H1 (cell line): ENCODE results near the gene CDC42EP5. TPM values are rescaled to one million over a fixed set of nuclear protein-coding genes. Genes with fewer than 3 reads are reported as not detected.

Source experiments
- ATF3 ChIP-seq: IDR thresholded peaks from 2 replicates; pipeline ENCODE4 v1.6.1; 2011; ENCODE audit warnings: low read depth, mild to moderate bottlenecking, low read length; ENCODE audit not compliant: insufficient read depth
- BACH1 ChIP-seq: IDR thresholded peaks from 2 replicates; pipeline ENCODE4 v1.6.1; 2012; ENCODE audit warnings: low read length, improper control_type of control experiment
- CBX8 ChIP-seq: fragments of 300-800, 300-1000 bp; sonication (generic); IDR thresholded peaks from 2 replicates; pipeline ENCODE4 v1.7.1; 2016; ENCODE audit warnings: low read depth, low read length, borderline replicate concordance
- CHD2 ChIP-seq: IDR thresholded peaks from 2 replicates; pipeline ENCODE4 v1.6.1; 2012; ENCODE audit warnings: low read length, improper control_type of control experiment
- CREB1 ChIP-seq: IDR thresholded peaks from 2 replicates; pipeline ENCODE4 v1.6.1; 2012; ENCODE audit warnings: inconsistent platforms
- GABPA ChIP-seq: IDR thresholded peaks from 2 replicates; pipeline ENCODE4 v1.6.1; 2011; ENCODE audit warnings: mild to moderate bottlenecking, low read length, moderate library complexity, borderline replicate concordance; ENCODE audit not compliant: insufficient read depth
- HDAC2 ChIP-seq, 2 experiments: fragments of 300-600 bp in 1 of 2; sonication (generic) in 1 of 2; IDR thresholded peaks; 2 replicates each; pipeline ENCODE4 v1.6.1; 2011 to 2012; ENCODE audit warnings: low read depth in 2 of 2, low read length in 2 of 2, mild to moderate bottlenecking in 2 of 2, moderate library complexity in 2 of 2, borderline replicate concordance in 1 of 2, inconsistent platforms in 1 of 2
- HDAC6 ChIP-seq: IDR thresholded peaks from one replicate; pipeline ENCODE4 v1.7.1; 2012; ENCODE audit warnings: low read depth, mild to moderate bottlenecking, inconsistent platforms, low read length, moderate library complexity
- JUN ChIP-seq: IDR thresholded peaks from 2 replicates; pipeline ENCODE4 v1.6.1; 2011; ENCODE audit warnings: low read depth, mild to moderate bottlenecking, improper control_type of control experiment, low read length
- KDM1A ChIP-seq: fragments of 200-600, 300-600 bp; sonication (generic); IDR thresholded peaks from 2 replicates; pipeline ENCODE4 v1.7.1; 2016; ENCODE audit warnings: mild to moderate bottlenecking, low read length, borderline replicate concordance
- KDM4A ChIP-seq: IDR thresholded peaks from one replicate; pipeline ENCODE4 v1.7.1; 2012; ENCODE audit warnings: low read depth, mild to moderate bottlenecking, moderate library complexity, low read length, inconsistent platforms; ENCODE audit not compliant: severe bottlenecking
- MAX ChIP-seq: IDR thresholded peaks from 2 replicates; pipeline ENCODE4 v1.6.1; 2012; ENCODE audit warnings: inconsistent platforms
- NRF1 ChIP-seq: IDR thresholded peaks from 2 replicates; pipeline ENCODE4 v1.6.1; 2011; ENCODE audit warnings: mild to moderate bottlenecking, low read depth, low read length, improper control_type of control experiment
- POU5F1 ChIP-seq: IDR thresholded peaks from 2 replicates; pipeline ENCODE4 v1.6.1; 2011; ENCODE audit warnings: low read depth, mild to moderate bottlenecking, low read length, moderate library complexity
- RBBP5 ChIP-seq: IDR thresholded peaks from 2 replicates; pipeline ENCODE4 v1.7.1; 2012; ENCODE audit warnings: low read depth, mild to moderate bottlenecking, inconsistent platforms, low read length, moderate library complexity, borderline replicate concordance
- RFX5 ChIP-seq: IDR thresholded peaks from 2 replicates; pipeline ENCODE4 v1.6.1; 2011; ENCODE audit warnings: low read depth, low read length, improper control_type of control experiment, borderline replicate concordance
- RXRA ChIP-seq: IDR thresholded peaks from 2 replicates; pipeline ENCODE4 v1.6.1; 2011; ENCODE audit warnings: low read depth, mild to moderate bottlenecking, low read length, moderate library complexity; ENCODE audit not compliant: insufficient read depth
- SUZ12 ChIP-seq: fragments of 200-600 bp; sonication (generic); IDR thresholded peaks from 2 replicates; pipeline ENCODE4 v1.6.1; 2012; ENCODE audit warnings: mild to moderate bottlenecking, inconsistent platforms, low read length, moderate library complexity, mixed read lengths
- TAF1 ChIP-seq: IDR thresholded peaks from 2 replicates; pipeline ENCODE4 v1.6.1; 2011; ENCODE audit warnings: mild to moderate bottlenecking, low read depth, low read length
- TBP ChIP-seq: IDR thresholded peaks from 2 replicates; pipeline ENCODE4 v1.6.1; 2011; ENCODE audit warnings: low read depth, low read length, improper control_type of control experiment
- YY1 ChIP-seq: IDR thresholded peaks from 2 replicates; pipeline ENCODE4 v1.6.1; 2011; ENCODE audit warnings: low read depth, mild to moderate bottlenecking, low read length
- polyA plus RNA-seq, 7 experiments: library from polyadenylated mRNA; depleted of rRNA in 3 of 7; stranded (reverse) in 5 of 7; unstranded in 2 of 7; fragments of >200 nt in 5 of 7; fragments of 200-250 nt in 2 of 7; gene quantifications; 1 replicate in 5 of 7; 2 replicates in 1 of 7; 4 replicates in 1 of 7; pipeline versions ENCODE4 v1.2.1 to v1.2.3, GENCODE V29; 2011 to 2013; ENCODE audit warnings: missing spikeins in 2 of 7, mixed read lengths in 2 of 7
- total RNA-seq: library from RNA; stranded (reverse); fragmentation: NEBNext Ultra II Directional; extraction: Animal tissue kit (Norgen Biotek cat#: 25700); gene quantifications from 2 replicates; pipeline ENCODE4 v1.2.1, GENCODE V29; 2021

CDC42EP5 gene
- total and polyA plus RNA-seq, 2 of the 8 experiments (the other 6 are each of a cell fraction or from before 2014, with no cell fraction given): 1.8 to 2.1 TPM

- peak; percentile 21; the same call in 1 of the 2 replicates for TF ChIP-seq CHD2
- peak; percentile 96 for TF ChIP-seq CREB1
- no peak for TF ChIP-seq RFX5
- TF ChIP-seq SUZ12: peak; percentile 49; the same call in 1 of the 2 replicates
- TF ChIP-seq KDM1A: peak; percentile 68; the same call in 1 of the 2 replicates
- TF ChIP-seq KDM4A: peak; percentile 70
- no peak for TF ChIP-seq ATF3
- no peak for TF ChIP-seq POU5F1
- TF ChIP-seq RXRA: no peak
- TF ChIP-seq GABPA: no peak
- TF ChIP-seq NRF1: peak; percentile 74
- peak; percentile 27 to 75; a peak in 2 of 4 replicates for TF ChIP-seq HDAC2 (IDR thresholded peaks at IDR 0.05; ENCODE audit: borderline replicate concordance in 1 of 2, low read depth in 2 of 2, low read length in 2 of 2)
- TF ChIP-seq CBX8: no peak
- TF ChIP-seq YY1: no peak
- TF ChIP-seq BACH1: peak; percentile 92
- TF ChIP-seq HDAC6: no peak
- peak; percentile 23 for TF ChIP-seq RBBP5
- no peak for TF ChIP-seq JUN
- peak; percentile 55 for TF ChIP-seq TBP
- peak; percentile 65; the same call in 1 of the 2 replicates for TF ChIP-seq TAF1
- peak; percentile 71; the same call in 1 of the 2 replicates for TF ChIP-seq MAX
These were observed 24.1 kb downstream of the CDC42EP5 start, which contains the start of gene LENG8 (continued) for GRCh38 chr19:54448774-54449700.
